Thoracic aorta (tissue), 2 donors: ENCODE data around the gene DKKL1. TPM values are rescaled to one million over a fixed set of nuclear protein-coding genes. Genes with fewer than 3 reads are reported as not detected.

ENCODE experiments used
- ATAC-seq: fragments of 150-250 bp; one replicate; pipeline ENCODE4 v1.8.0; 2017; ENCODE audit warnings: low read depth; ENCODE audit not compliant: insufficient number of reproducible peaks, low FRiP score
- DNase-seq: peaks from one replicate; pipeline ENCODE4 v3.0.0-alpha.2; 2020; ENCODE audit warnings: low spot score
- H3K27ac ChIP-seq, 2 donors: fragments of 200-600 bp; sonication (generic); 1 replicate in 1 of 2; 2 replicates in 1 of 2; pipeline ENCODE4 v1.5.1; 2016; ENCODE audit warnings: mild to moderate bottlenecking in 2 of 2, moderate library complexity in 2 of 2
- H3K27me3 ChIP-seq: fragments of 200-600 bp; sonication (generic); replicated peaks from 2 replicates; pipeline ENCODE4 v1.6.0; 2016; ENCODE audit warnings: mild to moderate bottlenecking; ENCODE audit not compliant: insufficient read depth
- H3K36me3 ChIP-seq: fragments of 200-600 bp; sonication (generic); one replicate; pipeline ENCODE4 v1.5.1; 2016
- H3K4me1 ChIP-seq, 2 donors: fragments of 200-600 bp; sonication (generic); 1 replicate in 1 of 2; 2 replicates in 1 of 2; pipeline versions ENCODE4 v1.5.1 to v1.6.0; 2016; ENCODE audit warnings: low read depth in 2 of 2, mild to moderate bottlenecking in 1 of 2; ENCODE audit not compliant: control insufficient read depth in 1 of 2
- H3K4me3 ChIP-seq: fragments of 200-600 bp; sonication (generic); 2 replicates; pipeline ENCODE4 v1.5.1; 2016; ENCODE audit warnings: mild to moderate bottlenecking
- H3K9me3 ChIP-seq: fragments of 200-600 bp; sonication (generic); 2 replicates; pipeline ENCODE4 v1.5.1; 2016
- total RNA-seq, 2 donors: library from RNA; depleted of rRNA; stranded (reverse); fragments of >200 nt; gene quantifications; one replicate each; pipeline versions ENCODE4 v1.1.0 to v1.2.3, GENCODE V29; 2016
- TF ChIP-seq, protein P1 (sequence below): fragments of 200-600 bp; sonication (generic); IDR thresholded peaks from one replicate; pipeline ENCODE4 v1.5.1; 2019; ENCODE audit warnings: antibody characterized with exemption

DKKL1 gene
- total RNA-seq, 2 donors from 2014 or later = 0.95 TPM; not detected in 1

- DNase-seq (no peak), ATAC-seq (no peak)
- Histone ChIP-seq H3K9me3 (no peaks in the 10 kb centered on the region), H3K36me3 (no peaks in the 10 kb centered on the region), H3K27me3 (no peaks in the 10 kb centered on the region), H3K4me3 (no peak overlapping the region), H3K27ac (no peak overlapping the region), H3K4me1 (no peaks in the 10 kb centered on the region)
- TF ChIP-seq, protein P1, sequence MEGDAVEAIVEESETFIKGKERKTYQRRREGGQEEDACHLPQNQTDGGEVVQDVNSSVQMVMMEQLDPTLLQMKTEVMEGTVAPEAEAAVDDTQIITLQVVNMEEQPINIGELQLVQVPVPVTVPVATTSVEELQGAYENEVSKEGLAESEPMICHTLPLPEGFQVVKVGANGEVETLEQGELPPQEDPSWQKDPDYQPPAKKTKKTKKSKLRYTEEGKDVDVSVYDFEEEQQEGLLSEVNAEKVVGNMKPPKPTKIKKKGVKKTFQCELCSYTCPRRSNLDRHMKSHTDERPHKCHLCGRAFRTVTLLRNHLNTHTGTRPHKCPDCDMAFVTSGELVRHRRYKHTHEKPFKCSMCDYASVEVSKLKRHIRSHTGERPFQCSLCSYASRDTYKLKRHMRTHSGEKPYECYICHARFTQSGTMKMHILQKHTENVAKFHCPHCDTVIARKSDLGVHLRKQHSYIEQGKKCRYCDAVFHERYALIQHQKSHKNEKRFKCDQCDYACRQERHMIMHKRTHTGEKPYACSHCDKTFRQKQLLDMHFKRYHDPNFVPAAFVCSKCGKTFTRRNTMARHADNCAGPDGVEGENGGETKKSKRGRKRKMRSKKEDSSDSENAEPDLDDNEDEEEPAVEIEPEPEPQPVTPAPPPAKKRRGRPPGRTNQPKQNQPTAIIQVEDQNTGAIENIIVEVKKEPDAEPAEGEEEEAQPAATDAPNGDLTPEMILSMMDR = no peak
These were observed 50.6 kb downstream of the DKKL1 start for GRCh38 chr19:49414256-49414655.

DNA sequence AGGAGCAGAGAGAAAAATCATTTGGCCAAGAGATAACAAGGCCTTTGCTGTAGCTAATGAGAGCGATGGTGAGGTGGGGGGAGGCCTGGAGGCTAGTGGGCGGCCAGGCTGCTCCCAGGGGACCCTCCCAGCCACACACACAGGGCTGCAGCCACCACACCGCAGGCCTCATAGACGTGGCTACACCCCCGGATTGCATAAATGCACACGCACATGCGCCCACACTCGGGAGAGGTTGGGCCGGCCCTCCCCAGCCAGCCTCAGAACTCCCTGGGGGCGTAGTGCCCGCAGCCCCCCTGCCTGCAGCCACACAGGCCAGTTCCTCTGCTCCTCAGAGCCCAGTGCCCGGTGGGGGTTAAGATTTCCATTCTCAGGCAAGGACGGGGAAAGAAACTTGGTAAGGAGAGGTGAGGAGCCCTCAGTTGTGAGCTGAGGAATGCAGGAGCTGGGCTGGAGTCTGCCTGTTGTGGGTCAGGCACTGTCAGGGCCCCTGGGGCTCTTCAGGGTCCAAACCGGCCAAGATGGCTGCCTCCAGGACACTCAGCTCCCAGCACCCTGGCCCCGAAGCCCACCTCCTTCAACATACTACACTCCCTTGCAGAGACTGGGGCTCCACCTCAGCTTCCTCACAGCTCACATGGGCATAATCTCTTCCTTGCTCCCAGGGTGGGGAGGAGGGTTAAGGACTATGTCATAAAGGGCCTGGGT, 51.6 kb downstream of the DKKL1 start:
- H3K27ac ChIP-seq = no peak overlapping the region
- H3K4me3 ChIP-seq = no peak overlapping the region
- TF ChIP-seq, protein P1 = no peak
- no peaks in the 10 kb centered on the region for H3K36me3 ChIP-seq
- no peaks in the 10 kb centered on the region for H3K27me3 ChIP-seq
- no peak for ATAC-seq
- no peaks in the 10 kb centered on the region for H3K9me3 ChIP-seq
- H3K4me1 ChIP-seq = no peaks in the 10 kb centered on the region
- no peak for DNase-seq

DNA sequence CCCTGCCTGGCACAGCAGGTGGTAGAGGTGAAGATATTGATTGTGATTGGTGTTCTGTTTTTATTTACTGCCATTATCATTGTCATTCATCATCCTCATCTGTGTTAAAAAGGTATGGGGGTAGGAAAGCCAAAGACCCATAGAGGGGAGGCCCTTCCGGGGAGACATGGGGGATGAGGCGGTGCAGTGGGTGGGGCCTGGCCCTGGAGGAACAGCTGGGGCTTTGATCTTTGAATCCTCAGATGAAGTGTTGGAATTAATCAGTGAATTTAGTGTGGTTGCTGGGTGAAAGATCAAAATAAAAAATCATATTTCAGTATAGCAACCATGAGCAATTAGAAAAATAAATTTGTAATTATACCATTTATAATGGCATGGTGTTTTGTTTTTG, 52.1 kb downstream of the DKKL1 start:
- DNase-seq = no peak
- Histone ChIP-seq H3K27ac (no peak overlapping the region), H3K4me1 (peaks cover 0 to 3% of the 10 kb centered on the region in 2 donors), H3K36me3 (no peaks in the 10 kb centered on the region), H3K27me3 (no peaks in the 10 kb centered on the region), H3K4me3 (no peak overlapping the region), H3K9me3 (no peaks in the 10 kb centered on the region)
- TF ChIP-seq, protein P1 = no peak
- ATAC-seq = no peak

DNA sequence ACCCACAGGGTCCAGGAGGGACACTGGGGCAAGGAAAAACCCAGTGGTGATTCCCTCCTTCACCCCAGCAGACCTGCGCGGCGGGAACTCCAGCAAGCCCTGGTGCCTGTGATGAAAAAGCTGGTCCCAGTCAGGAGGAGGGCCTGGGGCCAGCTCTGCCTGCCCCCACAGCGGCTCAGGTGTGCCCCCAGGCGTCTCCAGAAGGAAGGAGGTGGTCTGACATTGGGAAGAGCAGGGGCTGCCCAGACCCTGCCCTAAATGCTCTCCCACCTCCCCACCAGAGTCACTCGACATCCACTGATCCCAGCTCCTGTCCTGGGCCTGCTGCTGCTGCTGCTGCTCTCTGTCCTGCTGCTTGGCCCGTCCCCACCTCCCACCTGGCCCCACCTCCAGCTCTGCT, 53.4 kb downstream of the DKKL1 start:
- H3K4me3 ChIP-seq = no peak overlapping the region
- ATAC-seq (no peak), DNase-seq (no peak)
- TF ChIP-seq, protein P1 = no peak
- no peaks in the 10 kb centered on the region for H3K36me3 ChIP-seq
- H3K4me1 ChIP-seq = peaks cover 0 to 12% of the 10 kb centered on the region in 2 donors
- H3K27me3 ChIP-seq = peaks cover 8% of the 10 kb centered on the region
- no peaks in the 10 kb centered on the region for H3K9me3 ChIP-seq
- no peak overlapping the region for H3K27ac ChIP-seq

DNA sequence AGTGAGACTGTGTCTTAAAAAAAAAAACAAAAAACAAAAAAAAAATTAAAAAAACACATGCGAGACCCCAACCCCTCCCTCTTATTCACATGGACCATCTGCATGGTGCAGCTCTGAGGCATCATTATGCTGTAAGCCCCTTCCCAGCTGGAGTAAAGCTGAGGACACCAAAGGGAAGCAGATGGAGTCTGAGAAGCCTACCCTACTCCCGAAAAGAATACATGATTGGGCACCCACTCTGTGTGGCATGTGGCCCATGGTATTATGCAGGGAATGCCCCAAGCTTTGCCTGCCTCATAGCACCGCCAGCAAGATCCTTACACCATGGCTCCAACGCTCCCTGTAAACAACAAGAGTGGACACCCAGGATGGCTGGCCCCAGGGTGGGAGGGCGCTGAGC, 54.8 kb downstream of the DKKL1 start:
- H3K4me1 ChIP-seq = peaks cover 12 to 26% of the 10 kb centered on the region in 2 donors
- H3K36me3 ChIP-seq = no peaks in the 10 kb centered on the region
- TF ChIP-seq, protein P1 = no peak
- H3K27me3 ChIP-seq = peaks cover 16% of the 10 kb centered on the region
- ATAC-seq (no peak), DNase-seq (no peak)
- H3K9me3 ChIP-seq = no peaks in the 10 kb centered on the region
- H3K4me3 ChIP-seq = no peak overlapping the region
- no peak overlapping the region for H3K27ac ChIP-seq
